A673 (cell line): ENCODE results near the gene FAIM2. TPM values are rescaled to one million over a fixed set of nuclear protein-coding genes. Genes with fewer than 3 reads are reported as not detected.
A peak's percentile ranks its signal among the peaks of the same experiment; 100 is the strongest.

Experiments
- BruUV-seq: library from RNA; stranded (reverse); fragments of 400-500 nt; replicated peaks from 2 replicates; lab custom pipeline; 2021; lab: Mats Ljungman, UMichigan
- CTCF ChIA-PET: fragments of 300-600 bp; sonication (Branson Sonifier 250); formaldehyde crosslinking; loops from one replicate; lab custom pipeline; 2022; ENCODE audit warnings: antibody characterized with exemption; lab: Charles Lee
- POLR2A ChIA-PET: fragments of 300-600 bp; sonication (Branson Sonifier 250); formaldehyde crosslinking; loops from one replicate; lab custom pipeline; 2022; ENCODE audit warnings: antibody characterized with exemption; ENCODE audit not compliant: low non-redundant PET; lab: Charles Lee
- DNase-seq: peaks from one replicate; pipeline ENCODE4 v3.0.0-alpha.2; 2015; ENCODE audit warnings: low spot score
- H3K27ac ChIP-seq: fragments of 200-600 bp; sonication (generic); 2 replicates; pipeline ENCODE4 v1.5.1; 2016; ENCODE audit warnings: mixed run types, low read depth, mild to moderate bottlenecking, mixed read lengths, antibody characterized with exemption, low read length; ENCODE audit not compliant: poor library complexity, severe bottlenecking
- H3K27me3 ChIP-seq: fragments of 200-600 bp; sonication (generic); replicated peaks from 2 replicates; pipeline ENCODE4 v1.6.1; 2017; ENCODE audit warnings: mixed run types, low read depth, mild to moderate bottlenecking, mixed read lengths, antibody characterized with exemption, low read length; ENCODE audit not compliant: insufficient read depth, poor library complexity
- H3K36me3 ChIP-seq: fragments of 200-600 bp; sonication (generic); 2 replicates; pipeline ENCODE4 v1.6.1; 2016; ENCODE audit warnings: mixed run types, mild to moderate bottlenecking, mixed read lengths, antibody characterized with exemption, low read length; ENCODE audit not compliant: insufficient read depth, poor library complexity, severe bottlenecking
- H3K4me1 ChIP-seq: fragments of 200-600 bp; sonication (generic); 2 replicates; pipeline ENCODE4 v1.6.1; 2017; ENCODE audit warnings: mixed run types, mild to moderate bottlenecking, mixed read lengths, antibody characterized with exemption, low read length; ENCODE audit not compliant: insufficient read depth, poor library complexity, severe bottlenecking
- H3K4me3 ChIP-seq: fragments of 200-600 bp; sonication (generic); 2 replicates; pipeline ENCODE4 v1.5.1; 2016; ENCODE audit warnings: low read depth, mixed run types, mild to moderate bottlenecking, mixed read lengths, low read length; ENCODE audit not compliant: poor library complexity, severe bottlenecking
- H3K9me3 ChIP-seq: fragments of 200-600 bp; sonication (generic); 2 replicates; pipeline ENCODE4 v1.6.1; 2016; ENCODE audit warnings: mixed run types, low read depth, mild to moderate bottlenecking, mixed read lengths, antibody characterized with exemption, low read length; ENCODE audit not compliant: poor library complexity, severe bottlenecking
- CTCF ChIP-seq: fragments of 300-800, 200-600 bp; sonication (generic); conservative IDR thresholded peaks from 2 replicates; pipeline ENCODE4 v1.5.1; 2017; ENCODE audit warnings: low read depth, mild to moderate bottlenecking, antibody characterized with exemption, low read length, moderate library complexity, mixed read lengths
- EZH2 ChIP-seq: fragments of 200-600 bp; sonication (generic); IDR thresholded peaks from 2 replicates; pipeline ENCODE4 v1.6.1; 2017; ENCODE audit warnings: borderline replicate concordance, low read depth, mild to moderate bottlenecking, mixed read lengths, antibody characterized with exemption, low read length; ENCODE audit not compliant: poor library complexity, severe bottlenecking
- intact Hi-C: fragments of 100-400 bp; cut with micrococcal nuclease; formaldehyde crosslinking; loops from one replicate; pipeline ENCODE4 v1.10.0; 2022; ENCODE audit not compliant: unreplicated experiment
- total RNA-seq: library from RNA; stranded (reverse); gene quantifications from 2 replicates; pipeline ENCODE4 v1.2.3, GENCODE V29; 2021

Gene FAIM2
- total RNA-seq, 1 experiment from 2014 or later, result not detected

- intact Hi-C loops, result no loop called here
Observed at GRCh38 chr12:49882851-49883464, 20.7 kb downstream of the FAIM2 start.

GRCh38 chr12:49882248-49882850 is 21.4 kb downstream of the FAIM2 start:
- Histone ChIP-seq H3K36me3 (no peaks in the 10 kb centered on the region), H3K27ac (no peak overlapping the region), H3K27me3 (no peaks in the 10 kb centered on the region), H3K4me3 (no peak overlapping the region), H3K9me3 (no peaks in the 10 kb centered on the region), H3K4me1 (peaks cover 6% of the 10 kb centered on the region)
- BruUV-seq, result no TSS peak
- ChIA-PET POLR2A (no interaction called here), CTCF (interaction anchor here (0.6 kb wide), 1 partner anchor 600 kb away, joined by 11 read pairs; no protein-coding TSS in a partner anchor)
- DNase-seq, result peak; percentile 33
- intact Hi-C loops, result no loop called here
- TF ChIP-seq CTCF, result no peak
- TF ChIP-seq EZH2, result no peak

More at GRCh38 chr12:49882851-49883464, 20.7 kb downstream of the FAIM2 start:
- TF ChIP-seq CTCF (no peak), EZH2 (no peak)
- DNase-seq, result no peak
- no TSS peak for BruUV-seq
- H3K4me3 ChIP-seq, result no peak overlapping the region
- ChIA-PET CTCF (interaction anchor here (0.6 kb wide), 1 partner anchor 600 kb away, joined by 11 read pairs; no protein-coding TSS in a partner anchor), POLR2A (no interaction called here)
- no peaks in the 10 kb centered on the region for H3K36me3 ChIP-seq
- peaks cover 6% of the 10 kb centered on the region for H3K4me1 ChIP-seq
- H3K27me3 ChIP-seq, result no peaks in the 10 kb centered on the region
- H3K9me3 ChIP-seq, result no peaks in the 10 kb centered on the region
- no peak overlapping the region for H3K27ac ChIP-seq

- Histone ChIP-seq H3K27me3 (no peaks in the 10 kb centered on the region), H3K9me3 (no peaks in the 10 kb centered on the region), H3K36me3 (no peaks in the 10 kb centered on the region), H3K4me1 (peaks cover 6% of the 10 kb centered on the region), H3K27ac (no peak overlapping the region), H3K4me3 (no peak overlapping the region)
- TF ChIP-seq EZH2 (no peak), CTCF (no peak)
- POLR2A ChIA-PET, result no interaction called here
- CTCF ChIA-PET, result no interaction called here
- no TSS peak for BruUV-seq
- no peak for DNase-seq
- intact Hi-C loops, result no loop called here
Observed at GRCh38 chr12:49881415-49882247, 22.1 kb downstream of the FAIM2 start.
